HG02973 (cell line): ENCODE data around the gene CARD16.

ENCODE experiments used
- ATAC-seq: cut with Tn5 transposase; IDR thresholded peaks from one replicate; pipeline ENCODE4 v1.9.1; 2021; ENCODE audit warnings: moderate library complexity; ENCODE audit not compliant: unreplicated experiment

CARD16 gene

GRCh38 chr11:104997288-104997687, 47.8 kb downstream of the CARD16 start:
- no peak for ATAC-seq

- ATAC-seq, result no peak
Observed at GRCh38 chr11:104995001-104995408, 50.1 kb downstream of the CARD16 start.

GRCh38 chr11:104992781-104993180, 52.4 kb downstream of the CARD16 start:
- no peak for ATAC-seq

- ATAC-seq, result no peak
Observed at GRCh38 chr11:104991994-104992393, 53.1 kb downstream of the CARD16 start.
